K562 (cell line): ENCODE data around the gene VEGFB. TPM values are rescaled to one million over a fixed set of nuclear protein-coding genes. Genes with fewer than 3 reads are reported as not detected.

Experiments
- ARID3B ChIP-seq: fragments of 250-450 bp; sonication (Bioruptor Pico); IDR thresholded peaks from 2 replicates; pipeline ENCODE4 v1.4.0; 2020; ENCODE audit warnings: borderline replicate concordance
- ARNT ChIP-seq, 2 experiments: fragments of 450-650 bp; IDR thresholded peaks; 2 replicates each; pipeline ENCODE4 v1.6.1; 2016; ENCODE audit warnings: mild to moderate bottlenecking in 1 of 2
- BHLHE40 ChIP-seq: IDR thresholded peaks from 2 replicates; pipeline ENCODE4 v1.6.1; 2011; ENCODE audit warnings: low read length, improper control_type of control experiment
- CREM ChIP-seq: IDR thresholded peaks from 2 replicates; pipeline ENCODE4 v1.6.1; 2014; ENCODE audit warnings: antibody characterized with exemption, low read depth
- CTCF ChIP-seq, 3 experiments: IDR thresholded peaks in 2 of 3; conservative IDR thresholded peaks in 1 of 3; 2 replicates each; pipeline ENCODE4 v1.5.1; 2011 to 2012; ENCODE audit warnings: low read length in 3 of 3, mild to moderate bottlenecking in 3 of 3, control low read depth in 2 of 3, improper control_type of control experiment in 1 of 3, inconsistent platforms in 1 of 3, low read depth in 1 of 3, mixed read lengths in 1 of 3, moderate library complexity in 1 of 3; ENCODE audit not compliant: insufficient read depth in 2 of 3
- E4F1 ChIP-seq: fragments of 250-450 bp; sonication (Bioruptor Pico); IDR thresholded peaks from 2 replicates; pipeline ENCODE4 v1.5.0; 2021; ENCODE audit warnings: mild to moderate bottlenecking, borderline replicate concordance
- GABPA ChIP-seq: fragments of 200-800 bp; sonication (Bioruptor generic); conservative IDR thresholded peaks from 2 replicates; pipeline ENCODE4 v1.6.1; 2016; ENCODE audit warnings: low read depth, missing genetic modification characterization, missing compliant biosample characterization
- MEIS2 ChIP-seq: fragments of 450-650 bp; IDR thresholded peaks from 2 replicates; pipeline ENCODE4 v1.6.1; 2014; ENCODE audit warnings: mild to moderate bottlenecking; ENCODE audit not compliant: partially characterized antibody
- MLLT1 ChIP-seq, 2 experiments: fragments of 450-650 bp; IDR thresholded peaks; 2 replicates each; pipeline ENCODE4 v1.6.1; 2016
- NCOA6 ChIP-seq: fragments of 450-650 bp; IDR thresholded peaks from 2 replicates; pipeline ENCODE4 v1.6.1; 2017; ENCODE audit warnings: mild to moderate bottlenecking
- PHTF2 ChIP-seq: fragments of 250-450 bp; sonication (Bioruptor Pico); IDR thresholded peaks from 2 replicates; pipeline ENCODE4 v1.5.0; 2021; ENCODE audit warnings: mild to moderate bottlenecking
- PKNOX1 ChIP-seq: fragments of 450-650 bp; IDR thresholded peaks from 2 replicates; pipeline ENCODE4 v1.6.1; 2016
- PML ChIP-seq: IDR thresholded peaks from 2 replicates; pipeline ENCODE4 v1.6.1; 2012; ENCODE audit warnings: low read length, inconsistent platforms
- POLR2G ChIP-seq: fragments of 200-400 bp; formaldehyde crosslinking; IDR thresholded peaks from 2 replicates; pipeline ENCODE4 v1.6.1; 2017; ENCODE audit warnings: low read depth, mild to moderate bottlenecking, antibody characterized with exemption, low read length, moderate library complexity
- RB1 ChIP-seq: fragments of 450-650 bp; IDR thresholded peaks from 2 replicates; pipeline ENCODE4 v1.6.1; 2017; ENCODE audit warnings: low read depth, mild to moderate bottlenecking
- SP2 ChIP-seq: IDR thresholded peaks from 2 replicates; pipeline ENCODE4 v1.6.1; 2011; ENCODE audit warnings: mild to moderate bottlenecking, low read depth, low read length, moderate library complexity; ENCODE audit not compliant: poor library complexity, severe bottlenecking; ENCODE audit errors: extremely low read depth
- ZBTB8A ChIP-seq: fragments of 450-650 bp; IDR thresholded peaks from 2 replicates; pipeline ENCODE4 v1.6.1; 2018; ENCODE audit warnings: mild to moderate bottlenecking, moderate library complexity; ENCODE audit not compliant: partially characterized antibody
- ZEB2 ChIP-seq: fragments of 450-650 bp; IDR thresholded peaks from 2 replicates; pipeline ENCODE4 v1.6.1; 2016
- ZFX ChIP-seq: sonication (generic); formaldehyde crosslinking; IDR thresholded peaks from 2 replicates; pipeline ENCODE4 v1.8.0; 2022; ENCODE audit warnings: mild to moderate bottlenecking, missing genetic modification reagents, moderate library complexity
- polyA plus RNA-seq, 8 experiments: library from polyadenylated mRNA; depleted of rRNA in 4 of 8; stranded (reverse) in 5 of 8; unstranded in 3 of 8; fragments of >200 nt; fragmentation: Nextera tagmentation in 2 of 8; fragmentation: Illumina TruSeq in 1 of 8; extraction: Ambion mirVana in 2 of 8; extraction: Trizol in 1 of 8; gene quantifications; 2 replicates each; pipeline versions ENCODE4 v1.2.1 to v1.2.3, GENCODE V29; 2011 to 2014; ENCODE audit warnings: inconsistent platforms in 1 of 8, missing spikeins in 1 of 8
- total RNA-seq, 7 experiments: library from RNA; depleted of rRNA in 6 of 7; stranded (reverse); fragments of >200 nt in 6 of 7; fragmentation: Illumina TruSeq in 2 of 7; extraction: Trizol in 2 of 7; gene quantifications; 2 replicates each; pipeline versions ENCODE4 v1.2.1 to v1.2.3, GENCODE V29; 2011 to 2021; ENCODE audit warnings: low replicate concordance in 1 of 7

The VEGFB gene
- total and polyA plus RNA-seq, 9 of the 15 experiments (the other 6 are each of a cell fraction or from before 2014, with no cell fraction given) = 11.0 to 83.4 (median 25.7) TPM

GRCh38 chr11:64185693-64186491 lies 48.5 kb upstream of the VEGFB start, which contains the start of gene STIP1 (continued):
- TF ChIP-seq SP2 (peak; percentile 90), NCOA6 (no peak), ZEB2 (no peak), BHLHE40 (peak; percentile 82), MEIS2 (peak; percentile 77), CTCF (IDR thresholded peaks at IDR 0.05 in 2 of 3, conservative IDR thresholded peaks at IDR 0.05 in 1 of 3; ENCODE audit: insufficient read depth in 2 of 3, low read depth in 1 of 3, low read length in 3 of 3) (peak; percentile 58 to 70 (median 64); a peak in 5 of 6 replicates), PKNOX1 (peak; percentile 100), PML (no peak), GABPA (tag) (peak; percentile 68), POLR2G (peak; percentile 16), CREM (peak; percentile 43), MLLT1 (IDR thresholded peaks at IDR 0.05) (peak; percentile 38 to 100; a peak in 3 of 4 replicates), ARID3B (CRISPR knock-in tag) (no peak), ARNT (IDR thresholded peaks at IDR 0.05) (peak in 1 of 2 experiments; percentile 100; a peak in 2 of 4 replicates), ZBTB8A (no peak), RB1 (peak; percentile 56), ZFX (CRISPR knock-in tag) (peak; percentile 80; the same call in 1 of the 2 replicates), PHTF2 (CRISPR knock-in tag) (no peak), E4F1 (CRISPR knock-in tag) (no peak)
